Measurements from ENCODE around the gene SCAMP5.

The SCAMP5 gene

GRCh38 chr15:74977599-74977998 is 17.8 kb upstream of the SCAMP5 start:
- no peak for DNase-seq

- no peak for DNase-seq
Observed at GRCh38 chr15:74978077-74978476, 17.3 kb upstream of the SCAMP5 start.

- no peak for DNase-seq
Observed at GRCh38 chr15:74978503-74978902, 16.9 kb upstream of the SCAMP5 start.

GRCh38 chr15:74982183-74982582 is 13.2 kb upstream of the SCAMP5 start:
- DNase-seq, result no peak

- no peak for DNase-seq
Observed at GRCh38 chr15:74983725-74984231, 11.6 kb upstream of the SCAMP5 start.

GRCh38 chr15:74988007-74988800 is 7.2 kb upstream of the SCAMP5 start:
- DNase-seq, result no peak

GRCh38 chr15:74989527-74989926 is 5.8 kb upstream of the SCAMP5 start:
- DNase-seq, result no peak

- no peak for DNase-seq
Observed at GRCh38 chr15:74992619-74993018, 2.7 kb upstream of the SCAMP5 start.

- no peak for DNase-seq
Observed at GRCh38 chr15:74994236-74994635, 1.1 kb upstream of the SCAMP5 start.

GRCh38 chr15:74994685-74995084 is 678 bp upstream of the SCAMP5 start:
- DNase-seq, result no peak

GRCh38 chr15:74995779-74996765 is 709 bp downstream of the SCAMP5 start:
- no peak for DNase-seq

- DNase-seq, result no peak
Observed at GRCh38 chr15:74997141-74997540, 1.8 kb downstream of the SCAMP5 start.

- DNase-seq, result no peak
Observed at GRCh38 chr15:74997543-74997942, 2.2 kb downstream of the SCAMP5 start.

GRCh38 chr15:75001310-75001709 is 5.9 kb downstream of the SCAMP5 start:
- DNase-seq, result no peak

- no peak for DNase-seq
Observed at GRCh38 chr15:75002398-75002797, 7.0 kb downstream of the SCAMP5 start.

GRCh38 chr15:75007216-75007615 is 11.9 kb downstream of the SCAMP5 start:
- no peak for DNase-seq

GRCh38 chr15:75008221-75008625 is 12.9 kb downstream of the SCAMP5 start:
- DNase-seq, result no peak

GRCh38 chr15:75008629-75009326 is 13.4 kb downstream of the SCAMP5 start:
- DNase-seq, result no peak

GRCh38 chr15:75016431-75016830 is 21.1 kb downstream of the SCAMP5 start:
- DNase-seq, result no peak

GRCh38 chr15:75019916-75020315 is 24.6 kb downstream of the SCAMP5 start:
- DNase-seq, result no peak

GRCh38 chr15:75021341-75021740 is 26.0 kb downstream of the SCAMP5 start:
- DNase-seq, result no peak

- DNase-seq, result no peak
Observed at GRCh38 chr15:75022783-75023180, 27.4 kb downstream of the SCAMP5 start.

Measured in CD4-positive, alpha-beta T cell treated with Interleukin-15 for 1 hour (primary cell).